IMR-90 (cell line): ENCODE results near the gene INSR. TPM values are rescaled to one million over a fixed set of nuclear protein-coding genes. Genes with fewer than 3 reads are reported as not detected.

Experiments used
- ATAC-seq: fragments of 200-7000 bp; cut with Tn5 transposase; 2 replicates; pipeline ENCODE4 v1.9.1; 2020; ENCODE audit warnings: low read depth, mild to moderate bottlenecking, moderate library complexity
- BruUV-seq: library from RNA; stranded (reverse); fragments of 400-500 nt; replicated peaks from 2 replicates; lab custom pipeline; 2021; lab: Mats Ljungman, UMichigan
- CTCF ChIA-PET: fragments of 300-600 bp; formaldehyde crosslinking; extraction: SDS; loops from one replicate; lab custom pipeline; 2021; ENCODE audit warnings: antibody characterized with exemption; lab: Yijun Ruan, JAX
- POLR2A ChIA-PET: fragments of 300-600 bp; sonication (Branson Sonifier 250); formaldehyde crosslinking; loops from one replicate; lab custom pipeline; 2022; ENCODE audit warnings: antibody characterized with exemption; ENCODE audit not compliant: unreplicated experiment; lab: Charles Lee
- DNase-seq: peaks from one replicate; pipeline ENCODE4 v3.0.0; 2013
- H2AFZ ChIP-seq: replicated peaks from 2 replicates; pipeline ENCODE3; 2013; ENCODE audit warnings: low read length, mild to moderate bottlenecking; ENCODE audit not compliant: poor library complexity
- H2AK5ac ChIP-seq: 2 replicates; pipeline ENCODE4 v1.6.1; 2013; ENCODE audit warnings: low read depth, low read length, inconsistent platforms
- H2AK9ac ChIP-seq: replicated peaks from 2 replicates; pipeline ENCODE3; 2013; ENCODE audit warnings: mild to moderate bottlenecking, low read depth, low read length, moderate library complexity; ENCODE audit not compliant: poor library complexity
- H2BK120ac ChIP-seq: 2 replicates; pipeline ENCODE4 v1.6.1; 2013; ENCODE audit warnings: low read depth, low read length, inconsistent platforms
- H2BK15ac ChIP-seq: 3 replicates; pipeline ENCODE4 v1.6.1; 2013; ENCODE audit warnings: low read depth, low read length, inconsistent platforms
- H2BK20ac ChIP-seq: 2 replicates; pipeline ENCODE4 v1.6.1; 2013; ENCODE audit warnings: low read depth, mild to moderate bottlenecking, inconsistent platforms, low read length, moderate library complexity
- H2BK5ac ChIP-seq: 2 replicates; pipeline ENCODE4 v1.6.1; 2013; ENCODE audit warnings: mild to moderate bottlenecking, low read depth, low read length, inconsistent platforms; ENCODE audit not compliant: poor library complexity, severe bottlenecking
- H3K14ac ChIP-seq: replicated peaks from 2 replicates; pipeline ENCODE4 v1.6.1; 2013; ENCODE audit warnings: low read depth, low read length, inconsistent platforms
- H3K18ac ChIP-seq: 2 replicates; pipeline ENCODE4 v1.6.1; 2013; ENCODE audit warnings: low read depth, low read length, control low read depth
- H3K23ac ChIP-seq: 2 replicates; pipeline ENCODE4 v1.6.1; 2013; ENCODE audit warnings: low read depth, low read length, inconsistent platforms
- H3K27ac ChIP-seq: 2 replicates; pipeline ENCODE4 v1.5.1; 2013; ENCODE audit warnings: mild to moderate bottlenecking, control low read depth, low read length; ENCODE audit not compliant: insufficient read depth
- H3K27me3 ChIP-seq: 2 replicates; pipeline ENCODE4 v1.6.1; 2013; ENCODE audit warnings: low read length; ENCODE audit not compliant: control insufficient read depth, insufficient read depth
- H3K36me3 ChIP-seq: 2 replicates; pipeline ENCODE4 v1.6.1; 2013; ENCODE audit warnings: low read length, mixed read lengths; ENCODE audit not compliant: control insufficient read depth, insufficient read depth
- H3K4ac ChIP-seq: 2 replicates; pipeline ENCODE4 v1.6.1; 2013; ENCODE audit warnings: low read depth, low read length, inconsistent platforms
- H3K4me1 ChIP-seq: 2 replicates; pipeline ENCODE4 v1.6.1; 2013; ENCODE audit warnings: low read length, mixed read lengths; ENCODE audit not compliant: control insufficient read depth, insufficient read depth
- H3K4me2 ChIP-seq: 2 replicates; pipeline ENCODE4 v1.6.1; 2013; ENCODE audit warnings: low read depth, mild to moderate bottlenecking, control low read depth, low read length, moderate library complexity
- H3K4me3 ChIP-seq: 2 replicates; pipeline ENCODE4 v1.5.1; 2013; ENCODE audit warnings: low read depth, mild to moderate bottlenecking, control low read depth, low read length, moderate library complexity; ENCODE audit not compliant: insufficient read depth
- H3K56ac ChIP-seq: 2 replicates; pipeline ENCODE4 v1.6.1; 2013; ENCODE audit warnings: low read length, inconsistent platforms; ENCODE audit not compliant: insufficient read depth; ENCODE audit errors: extremely low read depth
- H3K79me1 ChIP-seq, 2 experiments: 2 replicates each; pipeline ENCODE4 v1.6.1; 2013; ENCODE audit warnings: low read length in 2 of 2, inconsistent platforms in 1 of 2, low read depth in 1 of 2
- H3K9ac ChIP-seq: 2 replicates; pipeline ENCODE4 v1.6.1; 2013; ENCODE audit warnings: low read depth, low read length, control low read depth
- H3K9me1 ChIP-seq: 2 replicates; pipeline ENCODE4 v1.6.1; 2013; ENCODE audit warnings: low read length, inconsistent platforms; ENCODE audit not compliant: insufficient read depth
- H3K9me3 ChIP-seq: 2 replicates; pipeline ENCODE4 v1.6.1; 2013; ENCODE audit warnings: low read length; ENCODE audit not compliant: control insufficient read depth, insufficient read depth
- H4K20me1 ChIP-seq: 2 replicates; pipeline ENCODE4 v1.6.1; 2013; ENCODE audit warnings: low read length, inconsistent platforms; ENCODE audit not compliant: insufficient read depth
- H4K5ac ChIP-seq: 2 replicates; pipeline ENCODE4 v1.6.1; 2013; ENCODE audit warnings: mild to moderate bottlenecking, low read depth, low read length, control low read depth
- H4K8ac ChIP-seq, 2 experiments: 2 replicates each; pipeline ENCODE4 v1.6.1; 2013; ENCODE audit warnings: low read depth in 2 of 2, low read length in 2 of 2, control low read depth in 1 of 2, inconsistent platforms in 1 of 2
- H4K91ac ChIP-seq: 2 replicates; pipeline ENCODE4 v1.6.1; 2013; ENCODE audit warnings: low read depth, low read length, inconsistent platforms; ENCODE audit not compliant: insufficient read depth
- CEBPB ChIP-seq: IDR thresholded peaks from 2 replicates; pipeline ENCODE4 v1.6.1; 2012; ENCODE audit warnings: low read depth, low read length, improper control_type of control experiment
- CHD1 ChIP-seq: IDR thresholded peaks from 2 replicates; pipeline ENCODE4 v1.6.1; 2012; ENCODE audit warnings: low read depth, low read length, improper control_type of control experiment
- NFE2L2 ChIP-seq: fragments of 150-350 bp; IDR thresholded peaks from 2 replicates; pipeline ENCODE4 v1.6.1; 2016; ENCODE audit warnings: low read depth, mild to moderate bottlenecking, low read length
- RAD21 ChIP-seq: IDR thresholded peaks from 2 replicates; pipeline ENCODE4 v1.6.1; 2012; ENCODE audit warnings: low read length, improper control_type of control experiment
- RCOR1 ChIP-seq: IDR thresholded peaks from 2 replicates; pipeline ENCODE4 v1.6.1; 2012; ENCODE audit warnings: mild to moderate bottlenecking, low read length, improper control_type of control experiment; ENCODE audit not compliant: insufficient replicate concordance
- RFX5 ChIP-seq: IDR thresholded peaks from 2 replicates; pipeline ENCODE4 v1.8.0; 2012; ENCODE audit warnings: low read depth, mild to moderate bottlenecking, low read length, moderate library complexity
- WGBS, 2 experiments: methylation state at CpG; one replicate each; pipeline versions ENCODE4 v1.1.5 to v1.1.7; 2013; ENCODE audit warnings: missing lambda C conversion rate in 2 of 2; ENCODE audit not compliant: insufficient read length in 1 of 2; ENCODE audit errors: extremely low coverage in 2 of 2; 5-methylcytosine and 5-hydroxymethylcytosine counted together
- dilution Hi-C: fragments of 300-500 bp; cut with HindIII; formaldehyde crosslinking; loops from one replicate; pipeline ENCODE4 v1.14.3; 2018; ENCODE audit warnings: low sequenced_read_pairs; ENCODE audit not compliant: unreplicated experiment
- in situ Hi-C: fragments of 300-500 bp; cut with MboI; formaldehyde crosslinking; loops from 3 replicates; pipeline ENCODE4 v1.14.3; 2019; ENCODE audit warnings: low sequenced_read_pairs, inconsistent platforms, mixed read lengths
- intact Hi-C: fragments of 100-400 bp; cut with micrococcal nuclease; formaldehyde crosslinking; loops from 2 replicates; pipeline ENCODE4 v1.10.0; 2022
- polyA plus RNA-seq, 3 experiments: library from polyadenylated mRNA; depleted of rRNA; stranded (reverse); fragments of >200 nt; gene quantifications; 2 replicates each; pipeline ENCODE4 v1.2.3, GENCODE V29; 2012; ENCODE audit warnings: low replicate concordance in 1 of 3
- total RNA-seq: library from RNA; depleted of rRNA; stranded (reverse); fragments of >200 nt; gene quantifications from 2 replicates; pipeline ENCODE4 v1.2.3, GENCODE V29; 2012

INSR gene
- total and polyA plus RNA-seq, 2 of the 4 experiments (the other 2 are of a cell fraction), result 2.8 to 7.9 TPM

DNA sequence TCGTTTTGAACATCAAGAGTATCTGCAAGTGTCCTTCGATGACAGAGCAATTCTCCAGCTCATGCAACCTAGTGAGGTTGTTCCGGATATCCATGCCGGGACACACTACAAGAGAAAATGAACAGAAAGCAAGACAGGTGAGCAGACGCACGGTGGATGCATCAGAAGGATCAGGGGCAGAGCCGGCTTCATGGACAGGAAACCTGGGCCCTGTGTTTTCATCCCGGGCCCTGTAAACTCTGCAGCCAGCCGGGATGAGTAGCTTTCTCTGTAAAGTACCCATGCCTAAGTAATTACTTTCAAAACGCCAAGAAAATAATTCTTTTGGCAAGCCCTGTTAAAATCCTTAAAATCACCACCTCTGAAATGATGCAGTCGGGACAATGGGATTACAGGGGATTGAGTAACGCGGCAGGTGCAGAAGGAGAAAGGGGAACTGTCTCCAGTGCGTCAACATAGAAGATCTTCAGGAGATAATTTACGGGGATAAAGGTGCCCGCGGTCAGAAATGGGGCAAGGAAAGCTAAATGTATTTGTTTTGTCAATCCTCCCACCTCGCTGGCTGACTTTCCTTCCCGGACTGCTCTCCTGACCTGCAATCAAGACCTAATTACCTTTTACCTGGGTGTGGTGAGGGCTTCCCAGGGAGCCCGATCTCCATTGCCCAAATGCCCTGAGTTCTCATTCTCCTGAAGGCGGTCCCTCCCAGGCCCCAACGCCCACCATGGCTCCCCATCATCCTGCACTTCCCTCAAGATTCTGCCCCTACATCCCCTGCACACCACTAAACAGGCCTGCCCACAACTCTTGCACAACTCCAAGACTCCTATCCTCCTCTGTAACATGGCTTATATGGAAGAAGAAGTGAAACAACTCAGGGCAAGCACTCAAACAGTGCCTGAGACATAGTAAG lies 26.2 kb downstream of the INSR start:
- ChIA-PET CTCF (no interaction called here), POLR2A (no interaction called here)
- Histone ChIP-seq H3K9me1 (no peaks in the 10 kb centered on the region), H4K20me1 (no peaks in the 10 kb centered on the region; the same call in 1 of the 2 replicates), H4K5ac (no peak overlapping the region), H2BK15ac (no peak overlapping the region), H2AK5ac (no peak overlapping the region), H4K8ac (no peak overlapping the region), H2BK20ac (no peak overlapping the region), H3K14ac (no peak overlapping the region), H3K79me1 (0 out of 4 replicates have a peak, but pooled peaks cover 0 to 2% of the 10 kb centered on the region in 2 experiments), H3K18ac (no peak overlapping the region), H3K9ac (no peak overlapping the region), H2AK9ac (peak overlapping the region; percentile 76), H4K91ac (no peak overlapping the region), H2BK5ac (no peak overlapping the region), H3K4me3 (no peak overlapping the region), H2AFZ (no peak overlapping the region), H3K36me3 (peaks cover 10% of the 10 kb centered on the region), H3K9me3 (peaks cover 6% of the 10 kb centered on the region; the same call in 1 of the 2 replicates), H3K4me1 (no peaks in the 10 kb centered on the region), H3K56ac (no peak overlapping the region), H3K27ac (no peak overlapping the region), H3K4ac (no peak overlapping the region), H3K23ac (no peak overlapping the region), H3K4me2 (no peak overlapping the region), H2BK120ac (no peak overlapping the region), H3K27me3 (no peaks in the 10 kb centered on the region)
- no TSS peak for BruUV-seq
- WGBS, 2 experiments, result 86% methylated on average over 6 of the region's 22 CpGs; no CpG with 5 or more reads in 1 of the 2 experiments
- TF ChIP-seq NFE2L2 (no peak), RFX5 (no peak), CEBPB (0 out of 2 replicates have a peak, but pooled peaks have one; percentile 22), RAD21 (no peak), RCOR1 (no peak), CHD1 (no peak)
- DNase-seq (no peak), ATAC-seq (no peak)
- in situ Hi-C loops (no loop called here), dilution Hi-C loops (no loop called here), intact Hi-C loops (no loop called here)
